ENCODE measurements around the gene NSL1.

- TF ChIP-seq EZH2 (IDR thresholded peaks at IDR 0.05; ENCODE audit: insufficient read depth, poor library complexity, severe bottlenecking) = no peak
- TF ChIP-seq EZH2phosphoT487 (IDR thresholded peaks at IDR 0.05; ENCODE audit: insufficient read depth, low read depth) = no peak
These were observed 10.8 kb downstream of the NSL1 start for GRCh38 chr1:212780759-212781158.

Data from GM23248 (cell line).